ENCODE results near the gene TBK1. TPM values are rescaled to one million over a fixed set of nuclear protein-coding genes. Genes with fewer than 3 reads are reported as not detected.

TBK1 gene
- total RNA-seq, 4 donors from 2014 or later = 21.2 to 24.1 (median 22.6) TPM

DNA sequence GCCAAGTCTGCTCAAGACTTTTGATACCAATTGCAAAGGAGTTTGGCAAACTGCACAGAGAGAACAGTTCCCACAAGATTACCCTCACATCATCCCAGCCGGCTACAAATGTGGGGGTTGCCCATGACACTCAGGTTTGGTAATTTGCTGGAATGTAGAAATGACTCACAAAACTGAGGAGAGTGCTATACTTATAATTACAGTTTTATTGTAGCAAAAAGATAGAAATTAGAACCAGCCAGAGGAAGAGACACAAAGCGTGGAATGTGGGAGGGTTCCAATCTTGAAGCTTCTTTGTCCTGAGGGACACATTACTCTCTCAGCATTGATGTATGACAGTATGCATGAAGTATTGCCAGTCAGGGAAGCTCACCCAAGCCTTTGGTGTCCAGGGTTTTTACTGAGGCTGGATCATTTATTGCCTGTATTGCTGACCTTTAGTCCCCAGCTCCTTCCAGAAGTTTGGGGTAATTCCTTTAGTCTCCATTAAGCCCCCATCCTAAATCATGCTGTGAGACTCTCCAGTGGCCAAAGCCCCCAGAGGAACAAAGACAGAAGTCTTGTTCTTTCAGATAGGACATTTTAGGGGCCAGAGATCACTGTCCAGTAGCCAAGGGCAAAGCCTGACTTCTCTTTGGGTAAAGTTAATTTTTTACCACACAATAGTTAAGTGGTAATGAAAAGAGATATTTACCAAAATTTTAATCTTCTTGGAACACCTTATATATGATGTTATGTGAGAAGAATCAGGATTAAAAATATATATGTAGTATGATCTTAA, 9.9 kb downstream of the TBK1 start:
- Histone ChIP-seq H3K4me1 (peaks cover 3 to 23% (median 18%) of the 10 kb centered on the region in 4 donors), H3K36me3 (peaks cover 24 to 66% (median 42%) of the 10 kb centered on the region in 4 donors), H3K4me3 (no peak overlapping the region), H3K9me3 (no peaks in the 10 kb centered on the region), H3K27ac (replicated peaks in 1 of 4) (no peak overlapping the region), H3K27me3 (no peaks in the 10 kb centered on the region)
- intact Hi-C loops (cut with DNase I) = no loop called here
- TF ChIP-seq POLR2A (IDR thresholded peaks at IDR 0.05; ENCODE audit: low read depth) = no peak
- TF ChIP-seq, protein P1, sequence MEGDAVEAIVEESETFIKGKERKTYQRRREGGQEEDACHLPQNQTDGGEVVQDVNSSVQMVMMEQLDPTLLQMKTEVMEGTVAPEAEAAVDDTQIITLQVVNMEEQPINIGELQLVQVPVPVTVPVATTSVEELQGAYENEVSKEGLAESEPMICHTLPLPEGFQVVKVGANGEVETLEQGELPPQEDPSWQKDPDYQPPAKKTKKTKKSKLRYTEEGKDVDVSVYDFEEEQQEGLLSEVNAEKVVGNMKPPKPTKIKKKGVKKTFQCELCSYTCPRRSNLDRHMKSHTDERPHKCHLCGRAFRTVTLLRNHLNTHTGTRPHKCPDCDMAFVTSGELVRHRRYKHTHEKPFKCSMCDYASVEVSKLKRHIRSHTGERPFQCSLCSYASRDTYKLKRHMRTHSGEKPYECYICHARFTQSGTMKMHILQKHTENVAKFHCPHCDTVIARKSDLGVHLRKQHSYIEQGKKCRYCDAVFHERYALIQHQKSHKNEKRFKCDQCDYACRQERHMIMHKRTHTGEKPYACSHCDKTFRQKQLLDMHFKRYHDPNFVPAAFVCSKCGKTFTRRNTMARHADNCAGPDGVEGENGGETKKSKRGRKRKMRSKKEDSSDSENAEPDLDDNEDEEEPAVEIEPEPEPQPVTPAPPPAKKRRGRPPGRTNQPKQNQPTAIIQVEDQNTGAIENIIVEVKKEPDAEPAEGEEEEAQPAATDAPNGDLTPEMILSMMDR (IDR thresholded peaks at IDR 0.05) = no peak
- no peak for TF ChIP-seq POLR2AphosphoS5 (IDR thresholded peaks at IDR 0.05)
- TF ChIP-seq EP300 (IDR thresholded peaks at IDR 0.05) = no peak
- 77% methylated on average over 2 of the region's 2 CpGs for WGBS
- DNase-seq (ENCODE audit: extremely low spot score) = no peak

DNA sequence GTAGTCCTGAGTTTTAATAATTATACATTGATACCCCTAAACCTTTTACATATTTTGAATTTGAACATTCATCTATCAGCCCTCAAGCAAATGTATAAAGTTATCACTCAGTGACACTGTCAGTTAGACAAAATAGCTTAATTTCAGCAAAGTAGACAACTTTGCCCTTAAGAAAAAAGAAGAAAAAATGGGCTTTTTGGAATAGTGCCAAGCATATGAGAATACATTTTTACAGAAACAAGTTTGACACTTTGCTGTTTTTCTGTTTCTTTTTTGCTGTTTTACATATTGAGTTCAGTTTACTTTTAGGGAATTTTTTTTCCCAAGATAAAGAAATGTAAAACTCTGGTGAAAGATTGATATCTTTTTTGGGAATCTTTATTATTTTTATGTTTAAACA, 14.3 kb downstream of the TBK1 start:
- Histone ChIP-seq H3K27ac (replicated peaks in 1 of 4) (no peak overlapping the region), H3K27me3 (no peaks in the 10 kb centered on the region), H3K36me3 (peaks cover 31 to 96% (median 59%) of the 10 kb centered on the region in 4 donors), H3K4me3 (no peak overlapping the region), H3K4me1 (peaks cover 0 to 11% (median 2%) of the 10 kb centered on the region in 4 donors), H3K9me3 (no peaks in the 10 kb centered on the region)
- TF ChIP-seq, protein P1 (IDR thresholded peaks at IDR 0.05) = no peak
- TF ChIP-seq EP300 (IDR thresholded peaks at IDR 0.05) (no peak), POLR2AphosphoS5 (IDR thresholded peaks at IDR 0.05) (no peak), POLR2A (IDR thresholded peaks at IDR 0.05; ENCODE audit: low read depth) (no peak)
- intact Hi-C loops (cut with DNase I) = loop anchor here (5.0 kb wide), 1 partner anchor 34 kb away; no protein-coding TSS in a partner anchor
- DNase-seq (ENCODE audit: extremely low spot score) = no peak

DNA sequence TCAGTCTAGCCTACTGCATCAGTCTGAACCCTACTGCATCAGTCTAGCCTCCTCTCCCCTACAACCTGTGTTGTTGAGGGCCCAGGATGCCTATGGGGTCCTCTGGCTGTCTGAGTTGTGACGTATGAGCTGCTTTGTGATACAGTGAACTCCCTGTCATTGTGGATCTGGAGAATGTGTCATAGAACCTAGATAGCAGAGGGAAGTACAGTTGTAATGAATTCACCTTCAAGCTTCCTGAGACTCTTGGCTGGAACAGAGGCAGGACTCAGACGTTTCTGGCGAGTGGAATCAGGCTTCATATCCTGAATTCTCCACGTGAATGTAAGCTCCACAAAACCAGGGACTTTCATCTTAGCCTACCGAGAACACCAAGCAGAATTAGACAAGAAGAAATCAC, 17.0 kb downstream of the TBK1 start:
- H3K4me1 ChIP-seq = peaks cover 0 to 11% (median 0%) of the 10 kb centered on the region in 4 donors

DNA sequence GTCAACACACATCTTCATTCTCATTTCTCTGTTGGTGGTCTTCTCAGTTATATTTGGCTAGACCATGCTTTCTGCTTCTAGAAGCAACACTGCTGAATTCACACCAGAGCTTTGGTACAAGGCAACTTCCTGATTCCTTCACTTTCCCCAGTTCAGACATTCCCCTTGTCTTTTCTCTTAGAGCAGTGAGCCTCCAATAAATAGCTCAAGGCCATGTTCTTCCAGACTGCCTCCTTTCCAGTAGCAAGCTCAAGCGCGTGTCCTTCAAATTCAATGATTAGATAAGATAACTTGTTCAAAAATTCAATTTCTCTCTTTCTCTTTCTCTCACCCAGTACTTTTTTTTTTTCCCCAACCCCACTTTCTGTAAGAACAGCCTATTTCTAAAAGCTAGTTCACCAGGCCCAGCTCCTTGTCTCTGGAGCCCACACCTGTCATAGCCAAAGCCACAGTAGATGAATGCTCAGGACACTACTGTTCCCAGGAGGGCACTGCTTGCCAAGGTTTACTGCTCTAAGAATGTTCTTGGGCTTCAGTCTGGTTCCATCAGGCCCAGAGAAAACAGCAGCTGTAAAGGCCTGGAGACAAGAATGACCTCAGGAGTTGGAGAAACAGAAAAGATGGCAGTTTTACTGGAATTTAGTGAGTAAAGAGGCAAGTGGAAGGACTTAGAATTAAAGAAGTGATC, 17.7 kb downstream of the TBK1 start:
- Histone ChIP-seq H3K4me1 (peaks cover 0 to 11% (median 0%) of the 10 kb centered on the region in 4 donors), H3K27me3 (no peaks in the 10 kb centered on the region), H3K4me3 (no peak overlapping the region), H3K9me3 (no peaks in the 10 kb centered on the region), H3K27ac (replicated peaks in 1 of 4) (no peak overlapping the region), H3K36me3 (peaks cover 28 to 96% (median 67%) of the 10 kb centered on the region in 4 donors)
- TF ChIP-seq, protein P1 (IDR thresholded peaks at IDR 0.05) = no peak
- no peak for TF ChIP-seq POLR2AphosphoS5 (IDR thresholded peaks at IDR 0.05)
- no peak for TF ChIP-seq POLR2A (IDR thresholded peaks at IDR 0.05; ENCODE audit: low read depth)
- TF ChIP-seq EP300 (IDR thresholded peaks at IDR 0.05) = no peak
- DNase-seq (ENCODE audit: extremely low spot score) = no peak
- WGBS = 89% methylated on average over 2 of the region's 2 CpGs
- intact Hi-C loops (cut with DNase I) = loop anchor here (5.0 kb wide), 1 partner anchor 37 kb away; no protein-coding TSS in a partner anchor

More for the DNA sequence above, 17.0 kb downstream of the TBK1 start:
- intact Hi-C loops (cut with DNase I) = loop anchor here (5.0 kb wide), 1 partner anchor 37 kb away; no protein-coding TSS in a partner anchor
- H3K36me3 ChIP-seq = peaks cover 29 to 96% (median 68%) of the 10 kb centered on the region in 4 donors
- TF ChIP-seq POLR2AphosphoS5 (IDR thresholded peaks at IDR 0.05) (no peak), EP300 (IDR thresholded peaks at IDR 0.05) (no peak), POLR2A (IDR thresholded peaks at IDR 0.05; ENCODE audit: low read depth) (no peak)
- TF ChIP-seq, protein P1 (IDR thresholded peaks at IDR 0.05) = no peak
- WGBS = 67% methylated on average over 5 of the region's 5 CpGs
- H3K4me3 ChIP-seq = no peak overlapping the region
- no peaks in the 10 kb centered on the region for H3K27me3 ChIP-seq
- H3K27ac ChIP-seq (replicated peaks in 1 of 4) = no peak overlapping the region
- no peaks in the 10 kb centered on the region for H3K9me3 ChIP-seq
- no peak for DNase-seq (ENCODE audit: extremely low spot score)
